HG03354 (cell line): ENCODE results near the gene COL6A5.
"Not testable (repeated sequence)": the region's sequence is repeated elsewhere in the genome, so short reads cannot be mapped to it uniquely, and the experiment has no call there.

ENCODE experiments used
- ATAC-seq: cut with Tn5 transposase; IDR thresholded peaks from one replicate; pipeline ENCODE4 v1.9.1; 2021; ENCODE audit warnings: mild to moderate bottlenecking; ENCODE audit not compliant: unreplicated experiment, poor library complexity, severe bottlenecking

COL6A5 gene

GRCh38 chr3:130380398-130380797, 34.9 kb downstream of the COL6A5 start:
- no peak for ATAC-seq

- no peak for ATAC-seq
Observed at GRCh38 chr3:130383424-130383823, 38.0 kb downstream of the COL6A5 start.

- ATAC-seq, result no peak
Observed at GRCh38 chr3:130384476-130385025, 39.1 kb downstream of the COL6A5 start.

GRCh38 chr3:130386604-130387263, 41.3 kb downstream of the COL6A5 start:
- ATAC-seq, result no peak

GRCh38 chr3:130389743-130390478, 44.4 kb downstream of the COL6A5 start:
- no peak for ATAC-seq

GRCh38 chr3:130392266-130392665, 46.8 kb downstream of the COL6A5 start:
- ATAC-seq, result no peak

- ATAC-seq, result no peak
Observed at GRCh38 chr3:130393594-130393993, 48.1 kb downstream of the COL6A5 start.

- ATAC-seq, result no peak
Observed at GRCh38 chr3:130395331-130395730, 49.9 kb downstream of the COL6A5 start.

- no peak for ATAC-seq
Observed at GRCh38 chr3:130395916-130396315, 50.4 kb downstream of the COL6A5 start.

- no peak for ATAC-seq
Observed at GRCh38 chr3:130404401-130404800, 58.9 kb downstream of the COL6A5 start.

GRCh38 chr3:130405956-130406355, 60.5 kb downstream of the COL6A5 start:
- no peak for ATAC-seq

GRCh38 chr3:130408253-130408652, 62.8 kb downstream of the COL6A5 start:
- ATAC-seq, result not testable (repeated sequence)

- no peak for ATAC-seq
Observed at GRCh38 chr3:130411320-130411719, 65.8 kb downstream of the COL6A5 start.

- ATAC-seq, result no peak
Observed at GRCh38 chr3:130412991-130413560, 67.6 kb downstream of the COL6A5 start.

- no peak for ATAC-seq
Observed at GRCh38 chr3:130414457-130414856, 69.0 kb downstream of the COL6A5 start.

- no peak for ATAC-seq
Observed at GRCh38 chr3:130420466-130420865, 75.0 kb downstream of the COL6A5 start.

- ATAC-seq, result no peak
Observed at GRCh38 chr3:130423064-130423463, 77.6 kb downstream of the COL6A5 start.

- no peak for ATAC-seq
Observed at GRCh38 chr3:130424837-130425236, 79.4 kb downstream of the COL6A5 start.

- ATAC-seq, result no peak
Observed at GRCh38 chr3:130425484-130425883, 80.0 kb downstream of the COL6A5 start.

GRCh38 chr3:130426206-130426605, 80.7 kb downstream of the COL6A5 start:
- ATAC-seq, result no peak
